Fibroblast of villous mesenchyme (primary cell): ENCODE results near the gene PPP2R2D. TPM values are rescaled to one million over a fixed set of nuclear protein-coding genes. Genes with fewer than 3 reads are reported as not detected.

ENCODE experiments used
- DNase-seq: peaks from one replicate; pipeline ENCODE4 v3.0.0-alpha.2; 2010; ENCODE audit warnings: low read depth
- H3K4me3 ChIP-seq: 2 replicates; pipeline ENCODE4 v1.5.1; 2011; ENCODE audit warnings: low read depth, mild to moderate bottlenecking, low read length
- total RNA-seq: library from RNA; depleted of rRNA; stranded (reverse); fragments of >200 nt; gene quantifications from 2 replicates; pipeline ENCODE4 v1.2.3, GENCODE V29; 2012
- TF ChIP-seq, protein P1 (sequence below): IDR thresholded peaks from 2 replicates; pipeline ENCODE4 v1.5.1; 2012; ENCODE audit warnings: low read depth, mild to moderate bottlenecking, low read length; ENCODE audit not compliant: insufficient read depth

The PPP2R2D gene
- total RNA-seq, 1 donor: 30.7 TPM

- TF ChIP-seq, protein P1, sequence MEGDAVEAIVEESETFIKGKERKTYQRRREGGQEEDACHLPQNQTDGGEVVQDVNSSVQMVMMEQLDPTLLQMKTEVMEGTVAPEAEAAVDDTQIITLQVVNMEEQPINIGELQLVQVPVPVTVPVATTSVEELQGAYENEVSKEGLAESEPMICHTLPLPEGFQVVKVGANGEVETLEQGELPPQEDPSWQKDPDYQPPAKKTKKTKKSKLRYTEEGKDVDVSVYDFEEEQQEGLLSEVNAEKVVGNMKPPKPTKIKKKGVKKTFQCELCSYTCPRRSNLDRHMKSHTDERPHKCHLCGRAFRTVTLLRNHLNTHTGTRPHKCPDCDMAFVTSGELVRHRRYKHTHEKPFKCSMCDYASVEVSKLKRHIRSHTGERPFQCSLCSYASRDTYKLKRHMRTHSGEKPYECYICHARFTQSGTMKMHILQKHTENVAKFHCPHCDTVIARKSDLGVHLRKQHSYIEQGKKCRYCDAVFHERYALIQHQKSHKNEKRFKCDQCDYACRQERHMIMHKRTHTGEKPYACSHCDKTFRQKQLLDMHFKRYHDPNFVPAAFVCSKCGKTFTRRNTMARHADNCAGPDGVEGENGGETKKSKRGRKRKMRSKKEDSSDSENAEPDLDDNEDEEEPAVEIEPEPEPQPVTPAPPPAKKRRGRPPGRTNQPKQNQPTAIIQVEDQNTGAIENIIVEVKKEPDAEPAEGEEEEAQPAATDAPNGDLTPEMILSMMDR: no peak
- no peak for DNase-seq
- H3K4me3 ChIP-seq: no peak overlapping the region
Measured at GRCh38 chr10:131926253-131926652, 25.4 kb downstream of the PPP2R2D start.

DNA sequence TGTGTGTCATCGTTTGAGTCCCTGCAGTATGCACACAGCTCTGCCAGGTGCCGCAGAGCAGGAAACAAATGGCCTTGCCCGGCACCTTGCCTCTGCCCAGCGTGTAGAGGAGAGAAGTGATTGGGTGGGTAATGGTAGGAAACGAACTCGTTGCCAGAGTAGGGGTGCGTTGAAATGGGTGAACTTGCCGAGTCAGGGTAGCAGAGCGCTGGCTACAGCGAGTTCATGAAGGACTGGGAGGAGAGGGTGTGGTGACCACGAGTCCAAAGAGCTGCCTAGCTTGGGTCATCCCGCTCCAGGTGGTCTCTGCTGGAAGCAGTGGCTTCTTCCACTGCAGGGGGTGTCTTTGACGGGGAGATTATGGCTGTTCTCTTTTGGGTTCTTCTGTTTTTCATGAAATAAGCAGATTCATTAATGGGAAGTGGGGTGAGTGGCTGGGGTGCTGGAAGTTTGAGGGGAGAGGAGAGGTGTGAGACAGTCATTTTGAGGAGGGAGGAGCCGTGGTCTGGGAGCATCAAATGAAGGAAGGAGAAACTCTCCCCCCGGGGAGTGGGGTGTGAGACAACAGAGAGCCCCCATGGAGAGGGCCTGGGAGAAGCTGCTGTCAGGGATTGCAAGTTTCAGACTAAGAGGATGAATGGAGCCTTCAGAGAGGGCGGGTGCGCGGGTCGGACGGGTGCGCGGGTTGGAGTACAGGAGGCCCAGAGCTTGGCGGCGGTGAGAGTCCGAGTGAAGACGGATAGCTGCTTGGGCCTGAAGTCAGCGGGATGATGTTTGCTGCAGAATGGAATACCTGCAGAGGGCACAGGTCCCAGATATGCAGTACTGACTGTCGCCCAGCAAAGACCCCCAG lies 26.2 kb downstream of the PPP2R2D start:
- no peak for DNase-seq
- no peak overlapping the region for H3K4me3 ChIP-seq

GRCh38 chr10:131928248-131929095 lies 27.7 kb downstream of the PPP2R2D start:
- TF ChIP-seq, protein P1: no peak
- DNase-seq: peak; percentile 30
- H3K4me3 ChIP-seq: no peak overlapping the region

More for the DNA sequence above, 26.2 kb downstream of the PPP2R2D start:
- TF ChIP-seq, protein P1: no peak

DNA sequence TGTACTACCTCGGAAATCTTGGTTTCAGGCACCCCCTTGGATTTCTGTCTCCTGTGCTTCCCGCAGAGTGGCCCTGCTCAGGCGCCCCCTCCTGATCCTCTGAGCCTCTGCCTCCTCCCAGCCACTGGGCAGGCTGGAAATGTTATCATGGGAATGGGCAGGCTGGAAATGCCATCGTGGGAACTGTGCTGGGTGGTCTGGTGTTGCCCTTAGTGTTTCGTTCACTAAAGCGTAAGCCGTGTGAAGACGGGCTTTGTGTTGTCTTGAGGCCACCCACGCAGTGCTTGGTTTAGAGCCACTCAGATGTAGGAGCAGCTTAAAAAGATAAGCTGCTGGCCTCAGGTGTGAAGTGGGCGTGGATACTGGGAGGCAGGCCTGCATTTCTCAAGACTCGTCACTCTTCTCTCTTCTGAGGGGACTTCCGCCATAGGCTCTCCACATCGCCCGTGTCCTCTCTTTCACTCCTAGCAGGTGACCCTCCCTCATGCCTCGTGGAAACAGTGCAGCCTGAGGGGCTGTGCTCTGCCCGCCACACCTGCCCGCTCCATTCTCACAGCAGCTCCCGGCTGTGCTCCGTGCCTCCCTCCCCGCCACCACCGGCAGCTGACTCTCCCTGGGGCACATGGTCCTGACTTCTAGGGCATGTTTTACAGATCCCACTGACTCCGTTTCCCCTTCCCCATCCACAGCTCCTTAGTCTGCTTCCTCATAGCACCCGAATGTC lies 28.5 kb downstream of the PPP2R2D start:
- TF ChIP-seq, protein P1: peak; percentile 5
- no peak overlapping the region for H3K4me3 ChIP-seq
- no peak for DNase-seq

DNA sequence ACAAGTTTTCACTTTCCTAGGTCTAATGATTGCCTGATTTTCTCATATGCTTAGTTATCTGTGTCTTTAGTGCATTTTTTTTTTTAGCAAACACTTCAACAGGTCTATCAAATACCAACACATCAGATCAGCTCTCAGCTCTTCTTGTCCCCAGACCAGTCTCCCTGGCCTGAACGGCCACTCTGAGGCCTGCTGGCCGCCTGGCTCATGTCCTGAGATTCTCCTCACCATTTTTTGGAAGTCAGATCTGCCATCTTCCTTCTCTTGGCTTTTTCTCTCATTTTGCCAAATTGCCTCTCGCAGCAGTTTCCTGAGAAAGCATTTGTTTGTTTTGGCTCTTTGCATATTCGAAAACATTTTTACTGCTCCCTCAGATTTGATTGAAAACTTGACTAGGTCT lies 29.3 kb downstream of the PPP2R2D start:
- H3K4me3 ChIP-seq: no peak overlapping the region
- TF ChIP-seq, protein P1: no peak
- no peak for DNase-seq

- no peak for DNase-seq
- TF ChIP-seq, protein P1: no peak
Measured at GRCh38 chr10:131930586-131931330, 29.9 kb downstream of the PPP2R2D start.

More at GRCh38 chr10:131930586-131931330, 29.9 kb downstream of the PPP2R2D start:
- no peak overlapping the region for H3K4me3 ChIP-seq
